Prostate gland (tissue), 2 donors: ENCODE data around the gene S100A16. TPM values are rescaled to one million over a fixed set of nuclear protein-coding genes. Genes with fewer than 3 reads are reported as not detected.

Source experiments
- DNase-seq: peaks from one replicate; pipeline ENCODE4 v3.0.0-alpha.2; 2019; ENCODE audit warnings: low spot score
- H3K27ac ChIP-seq, 2 donors: fragments of 200-600 bp; sonication (generic); 2 replicates each; pipeline ENCODE4 v1.5.1; 2017 to 2019
- H3K27me3 ChIP-seq: fragments of 200-600 bp; sonication (generic); replicated peaks from 2 replicates; pipeline ENCODE4 v1.5.1; 2019; ENCODE audit not compliant: insufficient read depth
- H3K36me3 ChIP-seq, 2 donors: fragments of 200-600 bp; sonication (generic); 1 replicate in 1 of 2; 2 replicates in 1 of 2; pipeline versions ENCODE4 v1.5.1 to v1.8.1; 2017 to 2019
- H3K4me1 ChIP-seq: fragments of 200-600 bp; sonication (generic); replicated peaks from 2 replicates; pipeline ENCODE4 v1.5.1; 2019
- H3K4me3 ChIP-seq, 2 donors: fragments of 200-600 bp; sonication (generic); 2 replicates each; pipeline ENCODE4 v1.5.1; 2017 to 2019
- H3K9me3 ChIP-seq: fragments of 200-600 bp; sonication (generic); 2 replicates; pipeline ENCODE4 v1.5.1; 2017
- CTCF ChIP-seq, 4 experiments: fragments of 200-600 bp in 2 of 4; fragments of 450-650 bp in 2 of 4; sonication (generic) in 2 of 4; IDR thresholded peaks; 1 replicate in 3 of 4; 2 replicates in 1 of 4; pipeline ENCODE4 v1.5.1; 2016 to 2019; ENCODE audit warnings: antibody characterized with exemption in 4 of 4, mild to moderate bottlenecking in 2 of 4, moderate library complexity in 2 of 4
- POLR2A ChIP-seq: fragments of 450-650 bp; IDR thresholded peaks from one replicate; pipeline ENCODE4 v1.6.1; 2016; ENCODE audit warnings: antibody characterized with exemption, mild to moderate bottlenecking
- POLR2AphosphoS5 ChIP-seq: sonication (generic); formaldehyde crosslinking; IDR thresholded peaks from one replicate; pipeline ENCODE4 v1.6.1; 2017; ENCODE audit warnings: antibody characterized with exemption
- WGBS: methylation state at CpG from one replicate; pipeline ENCODE4 v1.1.5; 2018; 5-methylcytosine and 5-hydroxymethylcytosine counted together
- intact Hi-C: fragments of 100-400 bp; cut with DNase I; formaldehyde crosslinking; loops from one replicate; pipeline ENCODE4 v1.14.2; 2022
- total RNA-seq, 2 donors: library from RNA; depleted of rRNA; stranded (reverse); fragments of >200 nt; gene quantifications; one replicate each; pipeline ENCODE4 v1.1.0, GENCODE V29; 2016

Gene S100A16, protein sequence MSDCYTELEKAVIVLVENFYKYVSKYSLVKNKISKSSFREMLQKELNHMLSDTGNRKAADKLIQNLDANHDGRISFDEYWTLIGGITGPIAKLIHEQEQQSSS
- total RNA-seq = 100 to 1,000 TPM in 1 of 2 donors, 10 to 100 TPM in 1; 78.4 to 165 TPM

GRCh38 chr1:153612755-153613331 lies at the start of gene S100A16:
S100A16 (minus strand) TSS chr1:153613137; CDS start chr1:153608151, 4,986 bp downstream.
- intact Hi-C loops = loop anchor here (2.0 kb wide), 1 partner anchor 20 kb away; no protein-coding TSS in a partner anchor
- DNase-seq = peak; percentile 73
- H3K27ac ChIP-seq = peak within 1 kb of the TSS; percentile 80 to 91
- WGBS = 15% methylated on average over 9 of the region's 9 CpGs
- H3K27me3 ChIP-seq = no peaks in the 10 kb centered on the region
- H3K9me3 ChIP-seq = no peaks in the 10 kb centered on the region
- TF ChIP-seq POLR2AphosphoS5 = peak; percentile 78
- peak in 1 of 4 experiments; percentile 17 for TF ChIP-seq CTCF (IDR thresholded peaks at IDR 0.05)
- peak; percentile 93 for TF ChIP-seq POLR2A
- peaks cover 0 to under 1% of the 10 kb centered on the region in 2 donors for H3K36me3 ChIP-seq
- peaks cover 4% of the 10 kb centered on the region for H3K4me1 ChIP-seq
- H3K4me3 ChIP-seq = peak within 1 kb of the TSS; percentile 46 to 51

DNA sequence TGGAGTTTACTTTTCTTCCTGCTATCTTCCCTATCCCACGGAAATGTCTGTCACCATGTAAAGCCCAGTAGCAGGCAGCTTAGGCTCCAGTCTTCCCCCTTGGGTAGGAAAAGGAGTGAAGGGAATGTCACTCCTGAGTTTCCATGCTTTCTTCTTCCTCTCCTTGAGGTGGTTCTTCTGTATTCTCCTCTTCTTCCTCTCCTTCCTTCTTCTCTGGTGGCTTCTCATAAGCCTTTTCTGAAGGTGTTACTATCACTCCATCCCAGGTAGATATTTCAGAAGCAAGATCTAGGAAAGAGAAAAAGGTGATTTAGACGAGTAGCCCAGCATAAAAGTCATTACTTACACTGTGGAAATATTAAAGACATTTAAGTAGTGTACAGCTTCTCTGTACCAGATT lies 49.3 kb upstream of the S100A16 start:
- no peaks in the 10 kb centered on the region for H3K9me3 ChIP-seq
- no peak for DNase-seq
- intact Hi-C loops = no loop called here
- no peaks in the 10 kb centered on the region for H3K27me3 ChIP-seq
- TF ChIP-seq CTCF (IDR thresholded peaks at IDR 0.05) = no peak
- TF ChIP-seq POLR2A = no peak
- TF ChIP-seq POLR2AphosphoS5 = no peak
- peaks cover 4 to 20% of the 10 kb centered on the region in 2 donors for H3K36me3 ChIP-seq
- no peaks in the 10 kb centered on the region for H3K4me1 ChIP-seq
- 50% methylated on average over 2 of the region's 2 CpGs for WGBS
- H3K4me3 ChIP-seq = no peak overlapping the region
- no peak overlapping the region for H3K27ac ChIP-seq

DNA sequence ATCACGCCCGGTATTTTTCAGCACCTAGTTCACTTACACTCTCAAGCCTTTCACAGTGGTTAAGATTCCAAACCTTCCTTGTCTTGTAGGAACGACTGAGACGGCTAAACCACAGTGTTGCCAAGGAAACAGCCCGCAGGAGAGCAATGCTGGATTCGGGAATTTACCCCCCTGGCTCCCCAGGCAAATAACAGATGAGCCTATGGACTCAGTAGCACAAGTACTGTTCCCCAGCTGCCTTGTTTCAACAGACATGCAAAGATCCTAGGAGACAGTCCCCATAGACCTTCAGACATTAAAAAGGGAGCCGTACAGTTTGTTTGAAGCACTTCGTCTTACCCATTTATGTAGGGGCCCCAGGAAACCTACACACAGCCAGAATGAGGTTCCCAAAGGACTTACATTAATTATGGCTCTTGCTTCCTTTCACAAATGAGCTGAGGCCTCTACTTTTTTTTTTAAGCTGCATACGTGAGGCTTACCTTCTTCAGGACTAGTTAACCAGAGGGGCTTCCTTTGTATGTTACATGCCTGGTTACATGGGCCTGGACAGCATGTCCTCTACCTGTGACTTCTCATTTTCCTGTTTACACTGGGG lies 48.3 kb upstream of the S100A16 start:
- Histone ChIP-seq H3K27ac (no peak overlapping the region), H3K4me1 (no peaks in the 10 kb centered on the region), H3K9me3 (no peaks in the 10 kb centered on the region), H3K27me3 (no peaks in the 10 kb centered on the region), H3K36me3 (peaks cover 4 to 15% of the 10 kb centered on the region in 2 donors), H3K4me3 (no peak overlapping the region)
- WGBS = 52% methylated on average over 9 of the region's 9 CpGs
- DNase-seq = no peak
- no peak for TF ChIP-seq POLR2AphosphoS5
- no peak for TF ChIP-seq CTCF (IDR thresholded peaks at IDR 0.05)
- no peak for TF ChIP-seq POLR2A
- intact Hi-C loops = no loop called here

DNA sequence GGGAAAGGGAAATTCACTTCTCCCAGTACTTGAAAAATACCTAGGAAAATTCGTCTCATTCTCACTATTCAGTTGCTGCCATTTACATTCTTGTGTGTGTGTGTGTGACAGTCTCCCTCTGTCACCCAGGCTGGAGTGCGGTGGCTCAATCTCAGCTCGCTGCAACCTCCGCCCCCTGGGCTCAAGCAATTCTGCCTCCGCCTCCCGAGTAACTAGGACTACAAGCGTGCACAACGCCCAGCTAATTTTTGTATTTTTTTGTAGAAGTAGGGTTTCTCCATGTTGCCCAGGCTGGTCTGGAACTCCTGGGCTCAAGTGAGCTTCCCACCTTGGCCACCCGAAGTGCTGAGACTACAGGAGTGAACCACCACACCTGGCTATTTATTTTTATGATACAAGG lies 46.7 kb upstream of the S100A16 start:
- H3K27me3 ChIP-seq = no peaks in the 10 kb centered on the region
- H3K4me1 ChIP-seq = no peaks in the 10 kb centered on the region
- H3K36me3 ChIP-seq = peaks cover 0 to 11% of the 10 kb centered on the region in 2 donors
- no peak for TF ChIP-seq POLR2A
- TF ChIP-seq CTCF (IDR thresholded peaks at IDR 0.05) = no peak
- no peak for TF ChIP-seq POLR2AphosphoS5
- peak overlapping the region in 1 of 2 donors; percentile 67 for H3K4me3 ChIP-seq
- intact Hi-C loops = loop anchor here (2.0 kb wide), 1 partner anchor 25 kb away; the partner anchor contains the start of gene CHTOP
- no peak for DNase-seq
- WGBS = 77% methylated on average over 9 of the region's 9 CpGs
- no peaks in the 10 kb centered on the region for H3K9me3 ChIP-seq
- H3K27ac ChIP-seq = peak overlapping the region in 1 of 2 donors; percentile 96

GRCh38 chr1:153659175-153659534 lies 46.2 kb upstream of the S100A16 start:
- TF ChIP-seq CTCF (IDR thresholded peaks at IDR 0.05) = no peak
- TF ChIP-seq POLR2AphosphoS5 = no peak
- no peak for TF ChIP-seq POLR2A
- Histone ChIP-seq H3K27ac (peak overlapping the region; percentile 96), H3K9me3 (no peaks in the 10 kb centered on the region), H3K27me3 (no peaks in the 10 kb centered on the region), H3K4me3 (peak overlapping the region; percentile 67 to 69), H3K4me1 (no peaks in the 10 kb centered on the region), H3K36me3 (peaks cover 0 to 6% of the 10 kb centered on the region in 2 donors)
- WGBS = 27% methylated on average over 8 of the region's 8 CpGs
- intact Hi-C loops = loop anchor here (2.0 kb wide), 1 partner anchor 24 kb away; the partner anchor contains the start of gene CHTOP
- no peak for DNase-seq
